HG02943 (cell line): ENCODE measurements around the gene PROK2.

Source experiments
- ATAC-seq: cut with Tn5 transposase; IDR thresholded peaks from one replicate; pipeline ENCODE4 v1.9.1; 2021; ENCODE audit warnings: mild to moderate bottlenecking, low read depth, moderate library complexity; ENCODE audit not compliant: unreplicated experiment

The PROK2 gene

GRCh38 chr3:71787851-71788405 lies 3.0 kb upstream of the PROK2 start:
- ATAC-seq, result no peak

- no peak for ATAC-seq
Observed at GRCh38 chr3:71786551-71786950, 1.6 kb upstream of the PROK2 start.

GRCh38 chr3:71786217-71786549 lies 1.2 kb upstream of the PROK2 start:
- no peak for ATAC-seq

- no peak for ATAC-seq
Observed at GRCh38 chr3:71785532-71786216, 726 bp upstream of the PROK2 start.

GRCh38 chr3:71784201-71784913 lies 591 bp downstream of the PROK2 start:
- ATAC-seq, result no peak

GRCh38 chr3:71783152-71783551 lies 1.8 kb downstream of the PROK2 start:
- ATAC-seq, result no peak

- ATAC-seq, result no peak
Observed at GRCh38 chr3:71780430-71780829, 4.5 kb downstream of the PROK2 start.

- ATAC-seq, result no peak
Observed at GRCh38 chr3:71779674-71780377, 5.1 kb downstream of the PROK2 start.

- ATAC-seq, result no peak
Observed at GRCh38 chr3:71778353-71778752, 6.6 kb downstream of the PROK2 start.

- no peak for ATAC-seq
Observed at GRCh38 chr3:71776538-71776937, 8.4 kb downstream of the PROK2 start.

- no peak for ATAC-seq
Observed at GRCh38 chr3:71771884-71772283, 13.1 kb downstream of the PROK2 start.

GRCh38 chr3:71771126-71771525 lies 13.8 kb downstream of the PROK2 start:
- ATAC-seq, result no peak

- ATAC-seq, result no peak
Observed at GRCh38 chr3:71763426-71763825, 21.5 kb downstream of the PROK2 start.

- ATAC-seq, result no peak
Observed at GRCh38 chr3:71760140-71760539, 24.8 kb downstream of the PROK2 start.

GRCh38 chr3:71759401-71759800 lies 25.5 kb downstream of the PROK2 start:
- no peak for ATAC-seq

- no peak for ATAC-seq
Observed at GRCh38 chr3:71758091-71758490, 26.9 kb downstream of the PROK2 start.

GRCh38 chr3:71754610-71755253 lies 30.2 kb downstream of the PROK2 start:
- no peak for ATAC-seq

- ATAC-seq, result no peak
Observed at GRCh38 chr3:71753701-71754609, 31.0 kb downstream of the PROK2 start, which contains the start of gene GPR27. GPR27 (plus strand) TSS chr3:71753855; CDS start chr3:71754050, 195 bp downstream.

GRCh38 chr3:71752831-71753700 lies 31.9 kb downstream of the PROK2 start:
- ATAC-seq, result no peak
